Glomerular endothelial cell (primary cell): ENCODE measurements around the gene PTPRE. TPM values are rescaled to one million over a fixed set of nuclear protein-coding genes. Genes with fewer than 3 reads are reported as not detected.

Experiments
- DNase-seq: peaks from one replicate; pipeline ENCODE4 v3.0.0-alpha.2; 2011; ENCODE audit warnings: low read depth, low spot score; ENCODE audit errors: extremely low read depth
- total RNA-seq: library from RNA; depleted of rRNA; stranded (reverse); fragments of >200 nt; gene quantifications from 2 replicates; pipeline ENCODE4 v1.2.3, GENCODE V29; 2015

The PTPRE gene
- total RNA-seq, 1 donor from 2014 or later, result 90.1 TPM

- DNase-seq, result no peak
Observed at GRCh38 chr10:128056303-128057050, 149.6 kb downstream of the PTPRE start.

GRCh38 chr10:128058106-128058749, 151.3 kb downstream of the PTPRE start:
- no peak for DNase-seq

GRCh38 chr10:128058750-128059134, 151.8 kb downstream of the PTPRE start:
- DNase-seq, result no peak

GRCh38 chr10:128059266-128059981, 152.5 kb downstream of the PTPRE start:
- no peak for DNase-seq

GRCh38 chr10:128059982-128060293, 153.0 kb downstream of the PTPRE start:
- no peak for DNase-seq

- DNase-seq, result no peak
Observed at GRCh38 chr10:128060341-128061250, 153.7 kb downstream of the PTPRE start.

GRCh38 chr10:128061306-128062300, 154.7 kb downstream of the PTPRE start:
- DNase-seq, result no peak

- DNase-seq, result no peak
Observed at GRCh38 chr10:128062331-128062880, 155.5 kb downstream of the PTPRE start.

- no peak for DNase-seq
Observed at GRCh38 chr10:128062881-128063563, 156.1 kb downstream of the PTPRE start.

- no peak for DNase-seq
Observed at GRCh38 chr10:128063736-128064107, 156.8 kb downstream of the PTPRE start.

GRCh38 chr10:128064108-128064969, 157.4 kb downstream of the PTPRE start:
- no peak for DNase-seq

- DNase-seq, result no peak
Observed at GRCh38 chr10:128064970-128065580, 158.2 kb downstream of the PTPRE start.

- DNase-seq, result no peak
Observed at GRCh38 chr10:128065881-128066534, 159.1 kb downstream of the PTPRE start.

- no peak for DNase-seq
Observed at GRCh38 chr10:128066870-128067382, 160.0 kb downstream of the PTPRE start.

- no peak for DNase-seq
Observed at GRCh38 chr10:128067691-128068397, 160.9 kb downstream of the PTPRE start.
